GM19240 (cell line): ENCODE measurements around the gene TBC1D22B.

Source experiments
- DNase-seq: peaks from one replicate; pipeline ENCODE4 v3.0.0; 2011; ENCODE audit warnings: low spot score; ENCODE audit not compliant: insufficient read length

Gene TBC1D22B

DNA sequence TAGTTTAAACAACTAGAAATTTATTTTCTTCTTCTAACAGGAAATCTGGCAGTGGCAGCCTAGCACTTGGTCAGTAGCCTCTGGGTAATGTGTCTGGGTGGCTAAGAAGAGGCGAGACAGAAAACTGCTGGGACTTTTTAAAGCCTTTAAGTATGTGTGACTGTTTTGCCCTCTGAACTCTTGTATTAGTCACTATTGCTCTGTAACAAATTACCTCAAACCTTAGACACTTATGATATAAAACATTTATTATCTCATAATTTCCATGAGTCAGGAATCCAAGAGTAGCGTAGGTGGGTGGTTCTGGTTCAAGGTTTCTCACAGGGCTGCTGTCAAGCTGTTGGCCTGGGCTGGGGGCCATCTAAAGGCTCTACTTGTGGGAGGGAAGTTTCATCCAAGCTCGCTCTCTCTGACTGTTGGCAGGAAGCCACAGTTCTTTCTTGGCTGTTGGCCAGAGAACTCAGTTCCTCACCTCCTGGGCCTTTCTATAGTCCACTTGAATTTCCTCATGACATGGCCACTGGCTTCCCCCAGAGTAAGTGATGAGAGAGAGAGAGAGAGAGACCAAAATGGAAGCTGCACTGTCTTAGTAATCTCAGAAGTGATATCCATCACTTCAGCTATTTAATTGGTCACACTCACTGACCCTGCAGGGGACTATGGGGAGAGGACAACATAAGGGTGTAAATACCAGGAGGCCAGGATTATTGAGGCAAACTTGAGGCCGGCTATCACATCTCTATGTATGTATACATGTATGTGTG lies 17.4 kb upstream of the TBC1D22B start:
- DNase-seq, result no peak

DNA sequence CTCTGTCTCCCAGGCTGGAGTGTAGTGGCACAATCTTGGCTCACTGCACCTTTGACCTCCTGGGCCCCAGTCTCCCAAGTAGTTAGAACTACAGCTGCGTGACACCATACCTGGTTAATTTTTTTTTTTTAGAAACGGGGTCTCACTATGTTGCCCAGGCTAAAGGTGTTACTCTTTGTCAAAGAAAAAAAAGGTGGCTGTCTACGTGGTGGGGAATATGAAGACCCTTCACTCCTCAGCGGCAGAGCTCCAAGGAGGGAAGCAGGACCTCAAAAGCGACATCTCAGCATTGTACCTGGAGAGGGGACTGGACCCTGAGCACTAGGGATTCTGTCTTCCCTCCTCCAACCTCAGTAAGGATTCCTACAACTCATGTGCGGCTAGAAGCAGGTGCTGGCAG lies 16.4 kb upstream of the TBC1D22B start:
- DNase-seq, result no peak

DNA sequence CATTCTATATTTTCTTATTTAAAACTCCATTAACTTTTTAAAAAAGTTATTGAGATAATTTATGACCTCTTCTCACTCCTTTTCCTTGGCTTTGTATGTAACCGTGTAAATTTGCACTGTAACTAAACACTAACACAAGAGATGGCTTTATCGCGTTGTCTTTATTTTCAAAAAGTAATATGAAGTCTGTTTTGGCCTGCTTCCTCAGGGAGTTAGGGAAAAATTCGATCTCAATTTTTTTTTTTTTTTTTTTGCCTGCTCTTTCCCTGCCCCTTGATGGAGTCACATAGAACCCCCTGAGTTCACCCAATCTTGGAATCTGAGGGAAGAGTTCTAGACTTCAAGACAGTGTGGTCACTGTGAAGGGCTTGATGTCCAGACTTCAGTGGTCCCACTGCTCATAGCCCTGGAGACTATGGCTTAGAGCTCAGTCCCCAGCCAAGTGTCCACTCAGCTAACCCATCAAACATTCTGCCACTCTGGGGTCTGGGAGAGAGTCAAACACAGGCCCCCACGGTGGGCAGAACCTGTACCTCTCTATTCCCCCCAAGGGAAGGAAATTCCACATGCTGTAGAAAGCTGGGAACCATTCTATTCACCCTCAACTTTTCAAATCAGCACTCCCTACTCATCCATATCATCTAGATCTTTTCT lies 15.7 kb upstream of the TBC1D22B start:
- no peak for DNase-seq

DNA sequence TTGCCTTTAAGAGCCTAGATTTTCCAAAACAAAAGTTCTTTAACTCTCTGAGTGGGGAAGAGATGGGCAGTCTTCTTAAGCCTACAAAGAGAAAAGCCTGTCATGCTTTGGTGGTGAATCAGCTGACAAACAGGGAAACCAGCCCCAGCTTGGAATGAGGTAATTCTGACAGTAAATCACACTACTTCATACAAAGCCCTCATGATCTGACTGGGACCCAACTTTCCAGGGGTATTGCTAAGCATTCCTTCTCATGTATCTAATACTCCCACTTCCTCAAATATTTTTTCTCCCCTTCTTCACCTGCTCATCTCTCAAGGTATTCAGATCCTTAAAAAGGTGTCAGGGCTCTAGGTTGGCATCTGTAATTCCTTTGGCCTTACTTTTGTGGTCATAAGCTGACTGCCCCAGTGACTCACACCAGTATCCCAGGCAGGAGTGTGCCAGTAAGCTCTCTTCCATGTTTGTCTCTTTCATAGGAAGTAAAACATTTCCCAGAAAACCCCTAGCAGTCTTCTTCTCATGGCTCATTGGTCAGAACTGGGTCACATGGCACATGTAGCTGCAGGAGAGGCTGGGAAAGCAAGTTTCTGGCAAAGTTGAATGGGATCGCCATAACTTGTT lies 15.0 kb upstream of the TBC1D22B start:
- no peak for DNase-seq

DNA sequence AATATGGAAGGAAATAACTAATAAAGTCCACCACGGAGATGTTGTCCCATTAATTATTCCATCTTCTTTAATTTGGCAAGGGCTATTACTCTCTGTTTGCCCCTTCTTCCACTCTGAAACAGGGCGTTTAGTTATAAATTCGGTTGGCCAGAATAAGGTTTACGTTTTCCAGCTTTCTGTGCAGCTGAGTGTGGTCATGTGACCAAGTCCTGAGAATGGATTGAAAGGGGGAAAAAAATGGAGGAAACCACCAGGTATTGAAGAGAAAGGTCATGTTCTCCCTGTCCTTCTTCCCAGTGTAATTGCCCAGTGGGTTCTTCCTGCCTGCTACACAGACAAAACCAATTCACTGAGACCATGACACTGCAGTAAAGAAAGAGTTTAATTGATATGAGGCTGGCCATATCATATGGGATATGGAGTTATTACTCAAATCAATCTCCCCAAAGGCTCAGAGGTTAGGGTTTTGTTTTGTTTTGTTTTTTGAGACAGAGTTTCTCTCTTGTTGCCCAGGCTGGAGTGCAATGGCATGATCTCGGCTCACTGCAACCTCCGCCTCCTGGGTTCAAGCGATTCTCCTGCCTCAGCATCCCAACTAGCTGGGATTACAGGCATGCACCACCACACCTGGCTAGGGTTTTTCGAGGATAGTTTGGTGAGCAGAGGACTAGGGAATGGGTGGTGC lies 14.3 kb upstream of the TBC1D22B start:
- no peak for DNase-seq

DNA sequence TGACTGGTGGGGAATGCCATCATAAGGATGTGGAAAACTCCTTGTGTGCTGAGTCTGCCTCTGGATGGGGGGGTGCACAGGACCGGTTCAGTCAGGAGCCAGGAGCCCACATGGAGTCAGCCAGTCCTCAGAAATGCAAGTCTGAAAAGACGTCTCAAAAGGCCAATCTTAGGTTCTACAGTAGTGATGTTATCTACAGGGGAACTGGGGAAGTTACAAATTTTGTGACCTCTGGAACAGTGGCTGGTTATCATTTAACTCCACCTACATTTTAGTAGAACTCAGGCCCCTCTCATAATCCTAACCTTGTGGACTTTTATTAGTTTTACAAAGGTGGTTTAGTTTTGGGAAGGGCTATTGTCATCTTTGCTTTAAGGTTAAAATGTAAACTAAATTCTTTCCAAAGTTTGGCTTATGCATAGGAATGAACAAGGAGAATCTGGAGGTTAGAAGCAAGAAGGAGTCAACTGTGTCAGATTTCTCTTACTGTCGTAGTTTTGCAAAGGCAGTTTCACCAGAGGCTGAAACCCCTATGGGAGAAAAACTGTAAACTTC lies 13.7 kb upstream of the TBC1D22B start:
- no peak for DNase-seq

DNA sequence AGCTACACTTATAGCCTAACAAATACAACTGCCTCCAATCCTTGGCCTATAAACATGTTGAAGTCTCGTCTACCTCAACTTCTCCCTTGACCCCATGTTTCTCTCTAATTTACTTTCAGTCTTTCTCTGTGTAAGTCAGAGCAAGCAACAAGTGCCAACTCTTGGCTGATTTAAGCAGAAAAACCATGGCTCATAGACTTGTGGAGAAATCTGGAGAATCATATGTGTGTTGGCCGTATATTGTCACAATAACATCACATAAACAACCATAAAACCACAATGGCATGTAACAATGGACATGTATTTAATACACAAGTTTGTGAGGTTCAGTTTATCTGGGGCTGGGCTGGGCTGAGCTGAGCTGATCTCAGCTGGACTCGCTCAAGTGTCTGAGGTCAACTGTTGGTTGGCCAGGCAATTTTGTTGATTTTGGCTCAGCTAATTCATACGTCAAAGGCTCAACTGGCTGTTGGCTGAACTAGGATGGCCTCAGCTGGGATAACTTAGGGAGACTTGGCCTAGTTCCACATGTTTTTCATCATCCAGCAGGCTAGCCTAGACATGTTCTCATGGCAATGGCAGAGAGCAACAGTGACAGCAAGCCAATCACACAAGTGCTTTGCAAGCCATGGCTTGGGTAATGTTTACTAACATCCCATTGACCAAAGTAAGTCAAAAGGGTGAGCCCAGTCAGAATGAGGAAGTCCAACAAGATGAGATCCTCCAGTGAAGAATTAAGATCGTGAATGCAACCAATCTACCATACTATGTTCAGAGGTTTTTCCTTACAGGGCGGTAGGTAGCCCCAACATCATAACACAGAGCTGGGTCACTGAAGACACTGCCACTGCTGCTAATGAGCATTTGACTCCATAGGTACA lies 12.9 kb upstream of the TBC1D22B start:
- DNase-seq, result no peak

DNA sequence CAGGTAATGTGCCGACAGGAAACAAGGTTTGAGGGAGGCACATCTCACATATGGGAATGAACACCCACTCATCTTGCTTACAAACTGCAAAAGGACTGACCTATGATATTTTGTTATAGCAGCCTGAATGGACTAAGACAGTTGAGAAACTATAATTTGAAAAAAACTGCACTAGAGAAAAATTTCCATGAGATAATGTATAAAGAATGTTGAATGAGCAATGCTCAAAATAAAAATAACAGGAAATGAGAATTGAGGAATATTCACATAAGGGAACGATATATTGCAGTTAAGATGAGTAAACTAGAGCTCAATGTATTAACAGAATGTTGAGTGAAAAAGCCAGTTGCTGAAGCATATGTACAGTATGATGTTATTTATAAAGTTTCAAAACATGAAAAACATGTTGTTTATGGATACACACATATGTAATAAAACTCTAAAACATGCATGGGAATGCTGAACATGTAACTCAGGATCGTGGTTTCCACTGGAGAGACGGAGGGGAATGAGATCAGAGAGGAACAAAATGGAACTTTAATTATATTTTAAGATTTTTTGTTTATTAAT lies 6.3 kb upstream of the TBC1D22B start:
- DNase-seq, result no peak

DNA sequence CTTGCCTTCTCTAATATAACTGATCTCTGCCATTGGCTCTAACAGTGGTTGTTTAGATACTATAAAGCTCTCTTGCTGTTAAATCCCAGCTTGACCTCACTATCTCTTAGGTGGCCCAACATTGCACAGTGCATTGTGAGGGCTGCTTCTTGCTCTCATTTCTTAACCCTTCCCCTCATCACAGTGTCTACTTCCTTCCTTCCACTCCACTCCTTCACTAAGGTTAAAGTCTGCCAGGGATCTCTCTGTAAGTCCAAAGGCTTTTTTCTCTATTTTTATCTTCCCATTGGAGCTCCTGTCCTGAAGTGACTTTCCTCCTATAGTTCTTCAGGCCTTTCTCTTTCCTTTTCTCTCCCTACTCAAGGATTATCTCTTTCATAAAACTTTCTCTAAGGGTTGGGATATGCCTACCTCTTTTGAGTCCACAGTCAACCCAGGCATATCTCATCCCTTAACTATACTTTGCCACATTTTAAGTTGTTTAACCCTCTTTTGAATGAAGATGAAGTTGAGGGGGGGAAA lies 4.0 kb upstream of the TBC1D22B start:
- DNase-seq, result no peak

DNA sequence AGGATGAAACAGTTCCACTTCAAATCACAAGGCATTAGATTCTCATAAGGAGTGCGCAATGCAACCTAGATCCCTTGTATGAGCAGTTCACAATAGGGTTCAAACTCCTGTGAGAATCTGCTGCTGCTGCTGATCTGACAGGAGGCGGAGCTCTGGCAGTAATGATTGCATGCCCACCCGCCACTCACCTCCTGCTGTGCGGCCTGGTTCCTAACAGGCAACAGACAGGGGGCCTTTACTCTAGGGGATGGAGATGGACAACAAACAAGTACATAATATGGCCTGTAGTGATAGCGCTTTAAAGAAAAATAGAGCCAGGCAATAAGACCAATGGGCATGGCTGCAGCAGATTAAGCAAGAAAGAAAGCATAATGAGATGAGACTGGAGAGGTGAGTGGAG lies 2.7 kb upstream of the TBC1D22B start:
- no peak for DNase-seq

DNA sequence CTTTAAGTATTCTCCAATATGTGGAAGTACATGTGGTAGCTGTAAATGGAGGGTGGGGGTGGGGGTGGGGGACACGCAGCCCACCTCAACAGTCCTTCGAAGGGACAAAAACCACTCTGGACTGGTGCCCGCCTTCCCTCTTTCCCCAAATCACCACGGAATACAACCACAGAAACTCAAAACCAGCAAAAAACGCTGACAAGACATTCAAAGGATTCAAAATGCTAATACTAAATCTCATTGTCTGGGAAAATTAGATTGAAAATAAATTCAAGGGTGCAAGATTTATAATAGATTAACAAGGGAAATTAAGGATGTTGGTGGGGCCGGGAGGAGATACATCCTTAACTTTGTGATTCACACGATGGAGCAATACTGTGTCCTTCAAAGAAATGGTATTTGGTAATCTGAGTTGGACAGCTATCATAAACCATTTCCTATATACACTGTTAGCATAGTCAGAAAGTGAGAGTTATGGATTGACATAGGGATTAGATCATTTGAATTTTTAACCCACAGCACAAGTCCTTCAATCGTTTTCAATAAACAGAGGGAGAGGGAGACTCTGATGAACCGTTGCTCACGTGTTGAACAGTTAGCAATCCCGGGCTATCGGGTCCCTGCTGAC lies 766 bp upstream of the TBC1D22B start:
- no peak for DNase-seq

DNA sequence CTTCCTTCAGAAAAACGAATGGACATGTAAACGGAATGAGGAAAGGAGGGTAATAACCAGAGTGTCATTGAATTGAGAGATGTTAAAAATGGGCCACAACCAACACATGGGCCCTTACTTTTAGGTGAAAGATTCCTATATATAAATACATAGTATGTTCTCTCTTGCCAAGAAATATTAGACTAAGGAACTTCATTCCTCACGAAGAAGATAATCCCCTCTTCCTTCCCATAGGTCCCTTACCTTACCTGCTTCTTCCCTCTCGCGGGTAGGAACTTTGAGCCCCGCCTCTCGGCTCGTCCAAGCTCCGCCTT lies 295 bp upstream of the TBC1D22B start:
- no peak for DNase-seq

DNA sequence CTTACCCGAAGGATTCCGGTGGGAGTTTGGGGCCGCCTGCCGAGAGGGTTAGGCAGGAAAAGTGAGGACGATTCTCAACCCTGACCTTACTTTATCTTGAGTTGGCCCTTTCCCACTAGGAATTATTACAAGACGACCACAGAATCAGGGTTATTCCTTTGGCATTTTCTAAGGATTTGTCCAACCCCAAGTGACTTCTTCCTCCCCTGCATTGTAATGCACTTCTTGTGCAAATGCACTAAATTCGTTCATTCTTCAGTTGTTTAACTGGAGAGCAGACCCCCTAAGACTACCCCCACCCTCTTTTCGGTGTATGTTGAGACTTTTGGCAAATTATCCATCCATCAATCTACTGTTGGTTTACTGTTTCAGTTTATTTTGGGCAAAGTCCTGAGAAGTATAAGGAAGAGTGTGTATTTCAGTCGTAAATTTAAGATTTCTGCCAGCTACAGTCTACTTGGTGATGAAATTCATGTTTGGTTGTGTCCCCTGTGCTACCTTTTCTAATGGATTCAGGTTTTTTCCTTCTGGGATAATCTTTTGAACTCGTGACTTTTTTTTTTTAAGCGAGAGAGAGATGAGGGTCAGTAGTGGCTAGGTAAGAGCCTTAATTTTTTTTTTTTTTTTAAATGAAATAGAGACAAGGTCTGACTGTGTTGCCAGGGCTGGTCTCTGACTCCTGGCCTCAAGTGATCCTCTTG lies 983 bp downstream of the TBC1D22B start:
- no peak for DNase-seq

DNA sequence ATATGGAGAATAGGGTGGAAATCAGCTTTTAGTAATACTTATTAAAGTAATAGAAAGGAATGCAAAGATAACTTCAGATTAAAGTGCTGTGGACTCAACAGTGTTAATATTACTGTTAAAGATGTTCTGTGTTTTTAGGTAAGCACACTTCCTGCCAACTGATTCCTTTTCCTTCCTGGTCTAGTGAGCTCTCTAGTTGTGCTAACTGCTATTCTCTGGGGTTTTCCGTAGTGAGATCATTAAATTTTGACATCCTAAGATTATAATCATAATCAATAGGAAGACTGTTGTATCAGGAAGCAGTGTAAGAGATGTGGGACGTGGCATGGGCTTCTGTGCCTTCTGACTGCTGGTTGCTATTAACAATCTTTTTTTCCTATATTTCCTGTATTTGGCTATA lies 1.6 kb downstream of the TBC1D22B start:
- no peak for DNase-seq

DNA sequence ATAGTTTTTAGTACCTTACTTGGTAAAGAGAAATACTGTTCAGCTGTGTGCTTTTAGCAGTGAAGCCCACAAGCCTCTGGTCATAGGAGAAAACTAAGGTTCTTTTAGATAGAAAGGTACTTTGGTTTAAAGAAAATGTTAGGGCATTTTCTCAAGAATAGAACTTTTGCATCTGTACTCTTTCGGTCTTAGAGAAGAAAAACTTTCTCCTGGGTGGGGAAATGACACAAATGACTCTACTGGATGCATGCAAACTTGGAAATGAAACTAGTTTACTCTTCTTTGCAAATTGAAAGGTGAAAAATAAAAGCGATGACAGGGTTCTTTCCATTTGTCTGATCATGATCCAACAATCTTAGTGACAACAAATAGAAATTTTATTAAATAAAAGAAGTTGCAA lies 2.5 kb downstream of the TBC1D22B start:
- no peak for DNase-seq

DNA sequence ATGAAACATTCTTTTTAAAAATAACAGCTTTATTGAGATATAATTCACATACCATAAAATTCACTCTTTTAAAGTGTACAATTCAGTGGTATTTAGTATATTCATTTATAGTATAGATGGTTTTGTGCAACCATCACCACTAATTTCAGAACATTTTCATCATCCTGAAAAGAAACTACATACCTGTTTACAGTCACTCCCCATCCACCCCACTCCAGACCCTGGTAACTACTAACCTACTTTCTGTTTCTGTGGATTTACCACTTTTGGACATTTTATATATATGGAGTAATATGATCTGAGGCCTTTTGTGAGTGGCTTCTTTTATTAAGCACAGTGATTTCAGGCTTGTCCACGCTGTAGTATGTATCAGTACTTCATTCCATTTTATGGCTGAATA lies 2.9 kb downstream of the TBC1D22B start:
- no peak for DNase-seq

DNA sequence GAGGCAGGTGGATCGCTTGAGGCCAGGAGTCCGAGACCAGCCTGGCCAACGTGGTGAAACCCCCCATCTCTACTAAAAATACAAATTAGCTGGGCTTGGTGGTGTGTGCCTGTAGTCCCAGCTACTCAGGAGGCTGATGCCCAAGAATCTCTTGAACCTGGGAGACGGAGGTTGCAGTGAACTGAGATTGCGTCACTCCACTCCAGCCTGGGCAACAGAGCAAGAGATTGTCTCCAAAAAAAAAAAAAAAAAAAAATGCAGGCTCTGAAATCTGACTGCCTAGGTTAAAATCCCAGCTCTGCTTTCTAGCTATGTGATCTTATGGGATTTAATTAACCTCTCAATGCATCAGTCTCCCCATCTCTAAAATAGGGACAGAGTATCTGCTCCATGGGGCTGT lies 3.6 kb downstream of the TBC1D22B start:
- no peak for DNase-seq

DNA sequence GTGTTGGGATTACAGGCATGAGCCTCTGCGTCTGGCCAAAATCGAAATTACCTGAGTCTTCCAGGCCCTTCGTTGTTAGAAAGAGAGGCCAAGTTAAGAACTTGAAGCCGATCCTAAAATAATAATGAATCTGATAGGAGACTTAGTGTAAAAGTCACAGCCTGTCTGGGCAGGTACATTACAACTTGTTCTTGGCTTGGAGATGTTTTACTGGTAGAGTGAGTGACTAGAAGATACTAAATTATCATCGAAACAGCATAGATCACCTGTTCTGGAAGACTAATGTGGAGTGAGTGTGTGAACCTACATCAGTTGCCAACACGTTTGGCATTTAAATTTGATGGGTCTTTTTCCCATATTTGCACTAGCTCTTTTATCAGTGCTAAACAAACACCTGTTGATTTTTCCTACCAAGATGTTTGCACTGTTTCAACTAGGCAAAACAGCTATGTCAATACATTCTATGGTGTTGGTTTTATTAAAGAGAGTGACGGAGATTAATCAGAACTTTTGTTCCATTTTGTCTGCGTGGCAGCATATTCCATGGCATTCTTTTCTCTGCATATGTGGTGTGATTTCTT lies 5.0 kb downstream of the TBC1D22B start:
- DNase-seq, result no peak

DNA sequence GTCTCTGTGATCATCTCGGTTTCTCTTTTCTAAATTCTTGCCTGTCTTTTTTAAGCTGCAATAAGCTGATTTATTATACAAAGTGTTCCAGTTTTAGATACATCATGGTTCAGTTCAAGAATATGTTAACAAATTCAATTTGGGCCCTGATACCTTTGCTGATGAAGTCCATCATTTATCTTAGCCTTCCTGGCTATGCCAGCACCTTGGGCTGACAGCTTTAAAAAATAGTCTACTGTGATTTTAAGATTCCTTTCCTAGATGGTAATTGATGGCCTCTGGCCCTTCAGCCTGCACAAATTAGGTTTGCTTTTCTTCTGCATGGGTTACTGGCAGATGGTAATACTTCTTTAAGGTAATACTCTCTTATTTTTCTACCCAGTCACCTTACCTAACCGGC lies 7.4 kb downstream of the TBC1D22B start:
- no peak for DNase-seq
